MCF 10A (cell line): Measurements from ENCODE around the gene UAP1L1. TPM values are rescaled to one million over a fixed set of nuclear protein-coding genes. Genes with fewer than 3 reads are reported as not detected.

Experiments used
- BruUV-seq: library from RNA; stranded (reverse); fragments of 400-500 nt; replicated peaks from 2 replicates; lab custom pipeline; 2021; lab: Mats Ljungman, UMichigan
- CTCF ChIA-PET: fragments of 300-600 bp; sonication (Branson Sonifier 250); formaldehyde crosslinking; extraction: SDS; loops from one replicate; lab custom pipeline; 2021; ENCODE audit warnings: antibody characterized with exemption, inconsistent platforms; lab: Yijun Ruan, JAX
- POLR2A ChIA-PET: fragments of 300-600, 350-650 bp; sonication (Branson Sonifier 250); formaldehyde crosslinking; extraction: SDS; loops from one replicate; lab custom pipeline; 2020; ENCODE audit warnings: antibody characterized with exemption, inconsistent platforms; lab: Yijun Ruan, JAX
- DNase-seq: peaks from one replicate; pipeline ENCODE4 v3.0.0-alpha.2; 2018; ENCODE audit not compliant: unreplicated experiment
- H3K27ac Mint-ChIP-seq: one replicate; pipeline ENCODE4 v1.8.0; 2022; ENCODE audit warnings: mild to moderate bottlenecking, low read depth, mixed read lengths; ENCODE audit not compliant: unreplicated experiment
- H3K27me3 Mint-ChIP-seq: one replicate; pipeline ENCODE4 v1.8.0; 2022; ENCODE audit warnings: mixed read lengths; ENCODE audit not compliant: insufficient read depth, unreplicated experiment
- H3K36me3 Mint-ChIP-seq: one replicate; pipeline ENCODE4 v1.8.0; 2022; ENCODE audit warnings: mild to moderate bottlenecking, moderate library complexity, mixed read lengths; ENCODE audit not compliant: insufficient read depth, unreplicated experiment
- H3K4me1 Mint-ChIP-seq: one replicate; pipeline ENCODE4 v1.8.0; 2022; ENCODE audit warnings: mixed read lengths; ENCODE audit not compliant: insufficient read depth, unreplicated experiment
- H3K4me3 Mint-ChIP-seq: one replicate; pipeline ENCODE4 v1.8.0; 2022; ENCODE audit warnings: mild to moderate bottlenecking, moderate library complexity, mixed read lengths; ENCODE audit not compliant: unreplicated experiment
- H3K9me3 Mint-ChIP-seq: one replicate; pipeline ENCODE4 v1.8.0; 2022; ENCODE audit warnings: mixed read lengths; ENCODE audit not compliant: unreplicated experiment
- CTCF ChIP-seq: fragments of 200-600 bp; IDR thresholded peaks from one replicate; pipeline ENCODE4 v1.8.0; 2022; ENCODE audit warnings: antibody characterized with exemption, mild to moderate bottlenecking; ENCODE audit not compliant: unreplicated experiment
- intact Hi-C: fragments of 100-400 bp; cut with micrococcal nuclease; formaldehyde crosslinking; loops from 2 replicates; pipeline ENCODE4 v1.14.1; 2022
- total RNA-seq: library from RNA; stranded (reverse); gene quantifications from 2 replicates; pipeline ENCODE4 v1.2.3, GENCODE V29; 2022

UAP1L1 gene
- total RNA-seq, 1 experiment from 2014 or later = 1.0 TPM

- H3K36me3 Mint-ChIP-seq = no peaks in the 10 kb centered on the region
- intact Hi-C loops = loop anchor here (1.0 kb wide), 1 partner anchor 17 kb away; the partner anchor contains the start of gene NPDC1
- H3K27ac Mint-ChIP-seq = no peak overlapping the region
- BruUV-seq = no TSS peak
- TF ChIP-seq CTCF = no peak
- CTCF ChIA-PET = interaction anchor here (0.6 to 10.9 kb wide), 12 partner anchors 8 to 663 kb away, joined by 3 to 170 read pairs (median 5); partner anchors contain the start of genes ABCA2, CLIC3, FUT7 and MAN1B1
- peaks cover 17% of the 10 kb centered on the region for H3K4me1 Mint-ChIP-seq
- no peaks in the 10 kb centered on the region for H3K9me3 Mint-ChIP-seq
- no peaks in the 10 kb centered on the region for H3K27me3 Mint-ChIP-seq
- no peak for DNase-seq
- POLR2A ChIA-PET = interaction anchor here (0.7 to 2.3 kb wide), 4 partner anchors 17 to 124 kb away, joined by 3 to 13 read pairs (median 8); partner anchors contain the start of genes MAN1B1 and NPDC1
- no peak overlapping the region for H3K4me3 Mint-ChIP-seq
These were observed 13.8 kb upstream of the UAP1L1 start for GRCh38 chr9:137063311-137064026.

- TF ChIP-seq CTCF = peak; percentile 96
- BruUV-seq = no TSS peak
- Mint-ChIP-seq H3K36me3 (no peaks in the 10 kb centered on the region), H3K4me3 (no peak overlapping the region), H3K9me3 (no peaks in the 10 kb centered on the region), H3K4me1 (peaks cover 17% of the 10 kb centered on the region), H3K27me3 (no peaks in the 10 kb centered on the region), H3K27ac (no peak overlapping the region)
- peak; percentile 68 for DNase-seq
- POLR2A ChIA-PET = interaction anchor here (1.0 to 2.3 kb wide), 3 partner anchors 18 to 22 kb away, joined by 3 to 13 read pairs (median 12); partner anchors contain the start of genes MAN1B1 and NPDC1
- intact Hi-C loops = loop anchor here (1.0 kb wide), 1 partner anchor 18 kb away; the partner anchor contains the start of gene NPDC1
- CTCF ChIA-PET = interaction anchor here (0.5 to 10.9 kb wide), 15 partner anchors 8 to 664 kb away, joined by 3 to 170 read pairs (median 4); partner anchors contain the start of genes ABCA2, CLIC3, FUT7 and MAN1B1
These were observed 13.1 kb upstream of the UAP1L1 start for GRCh38 chr9:137064027-137064879.

- ChIA-PET CTCF (interaction anchor here (0.5 to 10.9 kb wide), 13 partner anchors 8 to 664 kb away, joined by 3 to 170 read pairs (median 6); partner anchors contain the start of genes ABCA2, FUT7, MAN1B1 and NPDC1), POLR2A (interaction anchor here (1.7 to 2.3 kb wide), 2 partner anchors 18 to 22 kb away, joined by 12 to 13 read pairs; partner anchors contain the start of genes MAN1B1 and NPDC1)
- no peak overlapping the region for H3K27ac Mint-ChIP-seq
- no peak for DNase-seq
- no TSS peak for BruUV-seq
- no peaks in the 10 kb centered on the region for H3K36me3 Mint-ChIP-seq
- no peak for TF ChIP-seq CTCF
- H3K9me3 Mint-ChIP-seq = no peaks in the 10 kb centered on the region
- H3K27me3 Mint-ChIP-seq = no peaks in the 10 kb centered on the region
- intact Hi-C loops = loop anchor here (1.0 kb wide), 1 partner anchor 19 kb away; the partner anchor contains the start of gene NPDC1
- H3K4me3 Mint-ChIP-seq = no peak overlapping the region
- H3K4me1 Mint-ChIP-seq = peaks cover 17% of the 10 kb centered on the region
These were observed 12.5 kb upstream of the UAP1L1 start for GRCh38 chr9:137064880-137065164.
